ENCODE results near the gene PTPRJ.

DNA sequence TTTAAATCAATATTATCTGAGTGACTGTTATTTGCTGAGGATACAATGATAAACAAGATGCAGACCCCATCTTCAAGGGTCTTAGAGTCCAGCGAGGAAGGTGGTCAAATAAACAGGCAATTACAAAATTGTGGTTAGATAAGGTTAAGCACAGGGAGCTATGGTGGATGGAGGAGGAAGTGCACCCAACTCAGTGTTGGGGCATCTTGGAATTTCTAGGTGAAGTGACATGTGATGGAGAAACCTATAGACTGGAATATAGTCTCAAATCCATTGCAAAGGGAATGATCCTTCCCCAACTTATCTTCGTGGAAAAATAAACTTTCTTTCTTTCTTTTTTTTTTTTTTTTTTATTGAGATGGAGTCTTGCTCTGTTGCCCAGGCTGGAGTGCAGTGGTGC, 3.4 kb upstream of the PTPRJ start:
- no peak for TF ChIP-seq EZH2 (IDR thresholded peaks at IDR 0.05; ENCODE audit: insufficient read depth, poor library complexity, severe bottlenecking)
- no peak for TF ChIP-seq EZH2phosphoT487 (IDR thresholded peaks at IDR 0.05; ENCODE audit: insufficient read depth, low read depth)
